H1 (cell line): ENCODE measurements around the gene COA1. TPM values are rescaled to one million over a fixed set of nuclear protein-coding genes. Genes with fewer than 3 reads are reported as not detected.

ENCODE experiments used
- CTCF ChIA-PET: fragments of 300-600 bp; sonication (Branson Sonifier 250); formaldehyde crosslinking; loops from one replicate; lab custom pipeline; 2021; ENCODE audit not compliant: partially characterized antibody; lab: Charles Lee
- POLR2A ChIA-PET: fragments of 300-600 bp; sonication (Branson Sonifier 250); formaldehyde crosslinking; loops from one replicate; lab custom pipeline; 2021; ENCODE audit warnings: inconsistent platforms; ENCODE audit not compliant: partially characterized antibody; lab: Charles Lee
- DNase-seq, 2 experiments: peaks; one replicate each; pipeline versions ENCODE4 v3.0.0 to v3.0.0-alpha.2; 2010 to 2022; ENCODE audit warnings: low spot score in 2 of 2, low read depth in 1 of 2, mixed read lengths in 1 of 2
- FAIRE-seq: peaks from 2 replicates; lab custom pipeline; 2011; peaks lifted over from hg19 to GRCh38; lab: Jason Lieb, UNC
- H2AFZ ChIP-seq: 2 replicates; pipeline ENCODE4 v1.8.1; 2012; ENCODE audit warnings: low read length, inconsistent platforms
- H2AK5ac ChIP-seq: 2 replicates; pipeline ENCODE4 v1.6.1; 2013; ENCODE audit warnings: low read depth, low read length
- H2BK120ac ChIP-seq: replicated peaks from 2 replicates; pipeline ENCODE3; 2013; ENCODE audit warnings: low read depth, low read length, inconsistent platforms
- H2BK12ac ChIP-seq: 2 replicates; pipeline ENCODE4 v1.6.1; 2013; ENCODE audit warnings: low read depth, low read length
- H2BK15ac ChIP-seq: 2 replicates; pipeline ENCODE4 v1.6.1; 2013; ENCODE audit warnings: low read length
- H2BK20ac ChIP-seq: 2 replicates; pipeline ENCODE4 v1.6.1; 2013; ENCODE audit warnings: low read length
- H2BK5ac ChIP-seq: 2 replicates; pipeline ENCODE4 v1.6.1; 2013; ENCODE audit warnings: low read depth, low read length
- H3K14ac ChIP-seq: 2 replicates; pipeline ENCODE4 v1.6.1; 2013; ENCODE audit warnings: inconsistent platforms; ENCODE audit not compliant: insufficient read length
- H3K18ac ChIP-seq: 2 replicates; pipeline ENCODE4 v1.6.1; 2013; ENCODE audit warnings: low read length; ENCODE audit errors: extremely low read depth
- H3K23ac ChIP-seq: 2 replicates; pipeline ENCODE4 v1.6.1; 2013; ENCODE audit warnings: inconsistent platforms; ENCODE audit not compliant: insufficient read length
- H3K23me2 ChIP-seq: 2 replicates; pipeline ENCODE4 v1.6.1; 2013; ENCODE audit warnings: low read depth, low read length
- H3K27ac ChIP-seq: 2 replicates; pipeline ENCODE4 v1.6.1; 2011; ENCODE audit warnings: low read depth, low read length, inconsistent platforms
- H3K27me3 ChIP-seq, 4 experiments: replicated peaks in 1 of 4; 1 replicate in 1 of 4; 2 replicates in 3 of 4; pipeline versions ENCODE4 v1.6.1 to v1.8.1; 2011 to 2013; ENCODE audit warnings: low read length in 3 of 4, mild to moderate bottlenecking in 3 of 4, inconsistent platforms in 2 of 4, mixed read lengths in 2 of 4, moderate library complexity in 1 of 4; ENCODE audit not compliant: control insufficient read depth in 3 of 4, insufficient read depth in 3 of 4; ENCODE audit errors: extremely low read depth in 1 of 4
- H3K36me3 ChIP-seq, 4 experiments: 2 replicates each; pipeline versions ENCODE4 v1.6.1 to v1.8.1; 2011 to 2013; ENCODE audit warnings: mild to moderate bottlenecking in 4 of 4, low read length in 3 of 4, moderate library complexity in 2 of 4, control low read depth in 1 of 4, inconsistent platforms in 1 of 4; ENCODE audit not compliant: insufficient read depth in 4 of 4, control insufficient read depth in 2 of 4
- H3K4ac ChIP-seq: replicated peaks from 2 replicates; pipeline ENCODE3; 2013; ENCODE audit warnings: low read length, low read depth, mixed read lengths, inconsistent platforms; ENCODE audit not compliant: insufficient read length
- H3K4me1 ChIP-seq, 4 experiments: replicated peaks in 1 of 4; 1 replicate in 1 of 4; 2 replicates in 3 of 4; pipeline versions ENCODE4 v1.6.1 to v1.8.1; 2011 to 2013; ENCODE audit warnings: low read length in 3 of 4, inconsistent platforms in 2 of 4, mixed read lengths in 1 of 4; ENCODE audit not compliant: insufficient read depth in 4 of 4, control insufficient read depth in 3 of 4
- H3K4me2 ChIP-seq, 2 experiments: 2 replicates each; pipeline versions ENCODE4 v1.6.1 to v1.8.1; 2011 to 2013; ENCODE audit warnings: low read depth in 2 of 2, low read length in 2 of 2, control low read depth in 1 of 2, inconsistent platforms in 1 of 2, mild to moderate bottlenecking in 1 of 2; ENCODE audit not compliant: insufficient read depth in 1 of 2
- H3K4me3 ChIP-seq, 4 experiments: fragments of 200-600, 300-600 bp in 1 of 4; sonication (generic), shearing (Covaris generic), sonication (Bioruptor Twin) in 1 of 4; 2 replicates each; pipeline versions ENCODE4 v1.5.1 to v1.8.1; 2011 to 2016; ENCODE audit warnings: low read length in 4 of 4, low read depth in 3 of 4, control low read depth in 2 of 4, inconsistent platforms in 2 of 4, mild to moderate bottlenecking in 2 of 4, mixed read lengths in 1 of 4, moderate library complexity in 1 of 4; ENCODE audit not compliant: insufficient read depth in 2 of 4; ENCODE audit errors: extremely low read depth in 1 of 4
- H3K56ac ChIP-seq: replicated peaks from 2 replicates; pipeline ENCODE3; 2013; ENCODE audit warnings: low read depth, mild to moderate bottlenecking, mixed read lengths, low read length, inconsistent platforms; ENCODE audit not compliant: insufficient read length
- H3K79me1 ChIP-seq: 2 replicates; pipeline ENCODE4 v1.6.1; 2013; ENCODE audit warnings: low read depth, low read length, control low read depth
- H3K79me2 ChIP-seq, 2 experiments: 2 replicates each; pipeline versions ENCODE4 v1.6.1 to v1.8.1; 2012 to 2013; ENCODE audit warnings: low read length in 2 of 2, mild to moderate bottlenecking in 2 of 2, inconsistent platforms in 1 of 2; ENCODE audit not compliant: insufficient read depth in 2 of 2, control insufficient read depth in 1 of 2
- H3K9ac ChIP-seq, 4 experiments: replicated peaks in 1 of 4; 1 replicate in 1 of 4; 2 replicates in 3 of 4; pipeline versions ENCODE4 v1.6.1 to v1.8.1; 2011 to 2013; ENCODE audit warnings: low read depth in 3 of 4, low read length in 3 of 4, control low read depth in 2 of 4, mild to moderate bottlenecking in 2 of 4, moderate library complexity in 2 of 4, inconsistent platforms in 1 of 4; ENCODE audit errors: extremely low read depth in 1 of 4
- H3K9me3 ChIP-seq, 2 experiments: 2 replicates each; pipeline versions ENCODE4 v1.6.1 to v1.8.1; 2012 to 2013; ENCODE audit warnings: mild to moderate bottlenecking in 2 of 2, moderate library complexity in 2 of 2, control low read depth in 1 of 2, inconsistent platforms in 1 of 2, low read depth in 1 of 2, low read length in 1 of 2, mixed read lengths in 1 of 2; ENCODE audit not compliant: insufficient read depth in 2 of 2
- H4K20me1 ChIP-seq, 2 experiments: replicated peaks in 1 of 2; 2 replicates each; pipeline versions ENCODE3 to v1.8.1; 2011 to 2013; ENCODE audit warnings: inconsistent platforms in 2 of 2, low read length in 2 of 2, mild to moderate bottlenecking in 1 of 2; ENCODE audit not compliant: insufficient read depth in 2 of 2, control insufficient read depth in 1 of 2
- H4K5ac ChIP-seq: 2 replicates; pipeline ENCODE4 v1.6.1; 2013; ENCODE audit warnings: low read length, low read depth, mixed read lengths, inconsistent platforms; ENCODE audit not compliant: insufficient read length
- H4K8ac ChIP-seq: 2 replicates; pipeline ENCODE4 v1.8.0; 2013; ENCODE audit warnings: mild to moderate bottlenecking, moderate library complexity, low read length, inconsistent platforms; ENCODE audit not compliant: insufficient read depth; ENCODE audit errors: extremely low read depth
- H4K91ac ChIP-seq: replicated peaks from 2 replicates; pipeline ENCODE3; 2013; ENCODE audit warnings: low read length, mixed read lengths, inconsistent platforms; ENCODE audit not compliant: insufficient read length
- TEAD4 ChIP-seq: IDR thresholded peaks from 2 replicates; pipeline ENCODE4 v1.6.1; 2012; ENCODE audit warnings: low read depth, low read length, inconsistent platforms, mixed read lengths
- WGBS, 2 experiments: shearing (Covaris generic) in 1 of 2; methylation state at CpG; one replicate each; pipeline versions ENCODE4 v1.1.6 to v1.1.7; 2013 to 2015; ENCODE audit warnings: low lambda C conversion rate in 2 of 2, mixed read lengths in 2 of 2, inconsistent platforms in 1 of 2, low coverage in 1 of 2, missing lambda C conversion rate in 1 of 2; ENCODE audit not compliant: insufficient replicate concordance in 2 of 2, insufficient coverage in 1 of 2, insufficient read length in 1 of 2; ENCODE audit errors: extremely low coverage in 1 of 2, missing lambda C conversion rate in 1 of 2; 5-methylcytosine and 5-hydroxymethylcytosine counted together
- polyA plus RNA-seq, 7 experiments: library from polyadenylated mRNA; depleted of rRNA in 3 of 7; stranded (reverse) in 5 of 7; unstranded in 2 of 7; fragments of >200 nt in 5 of 7; fragments of 200-250 nt in 2 of 7; gene quantifications; 1 replicate in 5 of 7; 2 replicates in 1 of 7; 4 replicates in 1 of 7; pipeline versions ENCODE4 v1.2.1 to v1.2.3, GENCODE V29; 2011 to 2013; ENCODE audit warnings: missing spikeins in 2 of 7, mixed read lengths in 2 of 7
- total RNA-seq: library from RNA; stranded (reverse); fragmentation: NEBNext Ultra II Directional; extraction: Animal tissue kit (Norgen Biotek cat#: 25700); gene quantifications from 2 replicates; pipeline ENCODE4 v1.2.1, GENCODE V29; 2021

Gene COA1
- total and polyA plus RNA-seq, 2 of the 8 experiments (the other 6 are each of a cell fraction or from before 2014, with no cell fraction given) = 98.6 to 143 TPM

GRCh38 chr7:43727003-43727402, 2.3 kb downstream of the COA1 start:
- Histone ChIP-seq H2AK5ac (no peak overlapping the region), H3K56ac (no peak overlapping the region), H3K79me2 (peaks cover 21 to 72% of the 10 kb centered on the region in 2 experiments), H3K27ac (no peak overlapping the region), H2BK12ac (no peak overlapping the region), H3K79me1 (no peaks in the 10 kb centered on the region), H3K4ac (no peak overlapping the region), H3K4me1 (no peaks in the 10 kb centered on the region), H2BK20ac (no peak overlapping the region), H3K9me3 (no peaks in the 10 kb centered on the region), H3K18ac (no peak overlapping the region), H2BK15ac (no peak overlapping the region), H3K23me2 (no peaks in the 10 kb centered on the region; the same call in 1 of the 2 replicates), H3K4me2 (peak overlapping the region in 1 of 2 experiments; percentile 20; a peak in 1 of 4 replicates), H3K23ac (no peak overlapping the region), H2BK5ac (no peak overlapping the region), H4K5ac (no peak overlapping the region), H3K4me3 (peak overlapping the region in 1 of 4 experiments; percentile 3; a peak in 1 of 8 replicates), H2BK120ac (no peak overlapping the region), H3K36me3 (no peaks in the 10 kb centered on the region), H3K9ac (no peak overlapping the region), H4K8ac (no peak overlapping the region), H3K14ac (no peak overlapping the region), H3K27me3 (no peaks in the 10 kb centered on the region), H4K91ac (no peak overlapping the region), H2AFZ (no peak overlapping the region), H4K20me1 (peaks cover 0 to 11% of the 10 kb centered on the region in 2 experiments)
- FAIRE-seq (no peak), DNase-seq (no peak)
- ChIA-PET POLR2A (no interaction called here), CTCF (no interaction called here)
- 88% methylated on average over 5 of the region's 5 CpGs; no CpG with 5 or more reads in 1 of the 2 experiments for WGBS, 2 experiments
- no peak for TF ChIP-seq TEAD4
